Epidermal melanocyte (primary cell): ENCODE data around the gene DNAJB4.
"Not testable (repeated sequence)": the region's sequence is repeated elsewhere in the genome, so short reads cannot be mapped to it uniquely, and the experiment has no call there.

Experiments
- DNase-seq: peaks from one replicate; pipeline ENCODE4 v3.0.0; 2011; ENCODE audit warnings: low spot score; ENCODE audit not compliant: insufficient read length

The DNAJB4 gene

GRCh38 chr1:78061825-78062523 lies 57.2 kb downstream of the DNAJB4 start:
- no peak for DNase-seq

- DNase-seq = not testable (repeated sequence)
Measured at GRCh38 chr1:78064886-78065285, 60.1 kb downstream of the DNAJB4 start.
